Colon (tissue), 2 donors: ENCODE measurements around the gene MPND.

Experiments used
- FAIRE-seq: peaks from 2 replicates; lab custom pipeline; 2012; peaks lifted over from hg19 to GRCh38; lab: Jason Lieb, UNC
- donor health status: control.
- donor health status: control.

MPND gene

GRCh38 chr19:4366666-4367335, 23.4 kb downstream of the MPND start:
- FAIRE-seq: no peak

- FAIRE-seq: no peak
Measured at GRCh38 chr19:4367336-4367723, 24.0 kb downstream of the MPND start.

GRCh38 chr19:4367781-4368127, 24.4 kb downstream of the MPND start:
- no peak for FAIRE-seq

- no peak for FAIRE-seq
Measured at GRCh38 chr19:4368128-4368820, 24.9 kb downstream of the MPND start.

- FAIRE-seq: no peak
Measured at GRCh38 chr19:4369109-4369887, 25.9 kb downstream of the MPND start.

- FAIRE-seq: no peak
Measured at GRCh38 chr19:4369888-4370260, 26.5 kb downstream of the MPND start.

GRCh38 chr19:4370418-4371041, 27.2 kb downstream of the MPND start:
- FAIRE-seq: no peak

- FAIRE-seq: no peak
Measured at GRCh38 chr19:4371247-4372164, 28.1 kb downstream of the MPND start.

GRCh38 chr19:4372165-4373012, 29.0 kb downstream of the MPND start:
- FAIRE-seq: no peak

GRCh38 chr19:4373013-4373367, 29.6 kb downstream of the MPND start:
- no peak for FAIRE-seq

- FAIRE-seq: no peak
Measured at GRCh38 chr19:4373601-4374497, 30.5 kb downstream of the MPND start.

GRCh38 chr19:4374498-4375163, 31.3 kb downstream of the MPND start:
- no peak for FAIRE-seq

- FAIRE-seq: no peak
Measured at GRCh38 chr19:4375164-4376027, 32.0 kb downstream of the MPND start.

- FAIRE-seq: no peak
Measured at GRCh38 chr19:4376028-4376670, 32.8 kb downstream of the MPND start.

GRCh38 chr19:4376671-4376990, 33.3 kb downstream of the MPND start:
- no peak for FAIRE-seq

GRCh38 chr19:4376991-4377781, 33.8 kb downstream of the MPND start:
- no peak for FAIRE-seq

GRCh38 chr19:4378886-4379285, 35.5 kb downstream of the MPND start:
- no peak for FAIRE-seq
